GM19240 (cell line): ENCODE measurements around the gene ITK.
"Not testable (repeated sequence)": the region's sequence is repeated elsewhere in the genome, so short reads cannot be mapped to it uniquely, and the experiment has no call there.

Experiments
- DNase-seq: peaks from one replicate; pipeline ENCODE4 v3.0.0; 2011; ENCODE audit warnings: low spot score; ENCODE audit not compliant: insufficient read length

Gene ITK

DNA sequence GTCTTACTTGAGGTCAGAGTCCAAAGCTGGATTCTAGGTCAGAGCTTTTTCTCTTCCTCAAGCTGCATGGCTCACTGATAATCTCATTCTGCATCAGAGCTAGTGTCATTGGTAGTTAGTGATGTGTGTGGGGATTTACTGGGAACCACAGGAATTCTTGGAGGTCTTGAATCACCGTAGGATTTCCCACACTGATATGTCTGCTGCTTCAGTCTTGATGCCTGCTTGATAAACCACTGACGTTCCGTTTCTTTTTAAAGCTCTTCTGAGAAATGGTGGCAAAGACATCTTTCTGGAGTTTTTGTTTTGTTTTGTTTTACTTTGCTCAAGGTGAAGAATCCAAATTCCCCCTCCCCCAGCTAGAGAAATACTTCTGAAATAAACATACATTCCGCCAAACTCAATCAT, 13.4 kb upstream of the ITK start:
- no peak for DNase-seq

GRCh38 chr5:157168286-157168685, 12.4 kb upstream of the ITK start:
- DNase-seq, result no peak

GRCh38 chr5:157172403-157172802, 8.2 kb upstream of the ITK start:
- peak; percentile 51 for DNase-seq

- DNase-seq, result no peak
These were observed 5.5 kb upstream of the ITK start for GRCh38 chr5:157175071-157175612.

- DNase-seq, result no peak
These were observed 2.7 kb upstream of the ITK start for GRCh38 chr5:157177953-157178352.

GRCh38 chr5:157178966-157179365, 1.7 kb upstream of the ITK start:
- no peak for DNase-seq

DNA sequence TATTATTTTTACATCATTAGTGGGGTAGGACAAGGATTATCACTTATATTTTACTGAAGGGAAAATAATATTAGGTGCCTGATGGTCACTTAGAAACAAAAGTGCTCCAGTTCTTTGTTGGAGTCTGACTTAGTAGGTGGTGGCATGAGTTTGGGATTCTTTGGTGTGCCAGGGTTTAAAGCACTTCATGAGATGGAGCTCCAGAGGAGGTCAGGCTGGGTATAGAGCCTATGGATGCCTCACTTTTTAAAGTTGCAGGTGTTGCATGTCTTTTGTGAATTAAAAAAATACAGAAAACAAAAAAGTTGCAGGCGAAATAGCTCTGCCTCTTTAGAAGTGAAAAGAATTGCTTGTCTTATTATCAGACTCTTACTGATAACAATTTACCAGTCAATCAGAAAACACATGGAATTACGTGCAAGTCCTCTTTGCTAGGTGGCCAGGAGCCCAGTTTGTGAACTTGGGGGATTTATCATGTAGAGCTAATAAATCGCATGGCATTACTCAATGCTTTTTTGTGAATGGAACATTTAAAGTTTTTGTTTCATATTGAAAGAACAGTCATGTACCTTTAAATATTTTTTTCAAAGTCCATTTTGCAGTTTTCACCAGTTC, 1.6 kb downstream of the ITK start:
- DNase-seq, result no peak

- DNase-seq, result no peak
These were observed 3.6 kb downstream of the ITK start for GRCh38 chr5:157184117-157184670.

- DNase-seq, result not testable (repeated sequence)
These were observed 4.5 kb downstream of the ITK start for GRCh38 chr5:157185122-157185521.

DNA sequence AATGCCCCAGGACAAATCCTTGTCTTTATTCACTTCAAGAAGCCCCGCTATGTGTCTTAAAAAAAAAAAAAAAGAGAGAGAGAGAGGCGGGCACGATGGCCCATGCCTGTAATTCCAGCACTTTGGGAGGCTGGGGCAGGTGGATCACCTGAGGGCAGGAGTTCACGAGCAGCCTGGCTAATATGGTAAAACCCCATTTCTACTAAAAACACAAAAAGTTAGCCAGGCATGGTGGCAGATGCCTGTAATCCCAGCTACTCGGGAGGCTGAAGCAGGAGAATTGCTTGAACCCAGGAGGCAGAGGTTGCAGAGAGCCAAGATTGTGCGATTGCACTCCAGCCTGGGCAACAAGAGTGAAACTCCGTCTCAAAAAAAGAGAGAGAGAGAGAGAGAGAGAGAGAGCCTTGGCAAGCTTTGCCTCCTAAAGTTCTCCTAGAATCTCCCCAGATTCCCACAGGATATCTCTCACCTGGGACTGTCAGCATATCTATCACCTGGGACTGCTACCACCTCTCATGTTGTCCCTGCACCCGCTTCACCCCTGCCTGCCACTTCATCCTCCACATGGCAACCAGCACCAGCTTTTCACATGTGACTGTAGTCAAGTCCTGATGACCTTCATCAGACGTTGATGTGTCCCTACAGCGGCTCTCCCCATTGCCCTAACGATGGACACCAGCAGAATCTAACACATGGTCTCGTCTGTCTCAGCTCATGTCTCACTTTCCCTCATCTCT, 5.8 kb downstream of the ITK start:
- no peak for DNase-seq

DNA sequence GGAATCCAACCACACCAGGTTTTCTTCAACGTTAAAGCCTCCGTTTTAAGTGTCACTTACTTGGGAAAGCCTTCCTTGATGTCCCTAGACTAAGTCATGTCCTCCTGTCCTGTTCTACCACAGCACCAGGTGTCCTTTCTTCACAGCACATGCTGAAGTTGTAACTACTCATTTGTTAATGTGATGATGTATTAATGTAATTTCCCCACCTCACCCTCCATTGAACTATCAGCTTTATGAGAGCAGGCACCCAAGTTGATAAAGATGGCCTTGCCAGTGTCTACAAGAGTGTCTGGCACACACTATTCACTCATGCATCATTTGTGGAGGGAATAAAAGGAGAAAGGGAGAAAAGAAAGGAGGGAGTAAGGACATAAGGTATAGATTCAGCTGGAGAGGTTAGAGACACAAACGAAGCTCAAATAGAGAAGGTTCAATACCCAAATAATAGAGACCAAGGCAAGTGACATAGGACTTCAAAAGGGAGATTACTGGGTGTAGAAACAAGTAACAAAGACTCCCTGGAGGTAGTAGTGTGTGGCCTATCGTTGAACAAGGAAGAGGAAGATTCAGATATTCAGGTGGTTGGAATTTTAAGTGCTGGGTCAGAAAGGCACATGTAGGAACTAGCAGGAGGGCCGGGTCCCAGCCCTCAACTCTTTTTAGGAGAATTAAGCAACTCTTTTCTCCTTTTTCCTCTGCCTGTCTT, 6.6 kb downstream of the ITK start:
- DNase-seq, result no peak

DNA sequence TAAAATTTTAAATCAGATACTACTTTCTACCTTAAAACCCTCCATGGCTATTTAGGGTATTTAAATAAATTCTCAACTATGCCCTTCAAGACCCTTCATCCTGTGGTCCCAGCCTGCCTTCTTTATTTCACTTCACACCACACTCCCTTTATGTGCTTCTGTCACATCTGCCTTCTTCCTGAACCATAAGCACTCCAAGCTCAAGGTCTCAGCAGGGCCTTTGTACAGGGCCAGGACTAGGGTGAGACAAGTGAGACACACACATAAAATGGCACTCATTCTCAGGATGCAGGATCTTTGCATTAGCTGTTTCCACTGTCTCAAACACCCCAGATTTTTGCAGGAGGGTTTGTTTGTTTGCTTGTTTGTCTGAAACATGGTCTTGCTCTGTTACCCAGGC, 7.6 kb downstream of the ITK start:
- no peak for DNase-seq

DNA sequence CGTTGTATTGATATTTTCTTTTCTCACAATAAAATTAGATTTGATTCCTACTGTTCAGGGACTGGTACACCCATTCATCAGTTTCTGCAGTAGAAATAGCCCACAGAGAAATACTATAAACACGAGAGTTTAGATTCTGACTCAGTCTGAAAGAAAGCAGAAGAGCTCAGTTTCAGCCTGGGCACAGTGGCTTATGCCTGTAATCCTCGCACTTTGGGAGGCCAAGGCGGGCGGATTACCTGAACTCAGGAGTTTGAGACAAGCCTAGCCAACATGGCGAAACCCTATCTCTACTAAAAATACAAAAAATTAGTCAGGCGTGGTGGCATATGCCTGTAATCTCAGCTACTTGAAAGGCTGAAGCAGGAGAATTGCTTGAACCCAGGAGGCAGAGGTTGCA, 8.6 kb downstream of the ITK start:
- no peak for DNase-seq

DNA sequence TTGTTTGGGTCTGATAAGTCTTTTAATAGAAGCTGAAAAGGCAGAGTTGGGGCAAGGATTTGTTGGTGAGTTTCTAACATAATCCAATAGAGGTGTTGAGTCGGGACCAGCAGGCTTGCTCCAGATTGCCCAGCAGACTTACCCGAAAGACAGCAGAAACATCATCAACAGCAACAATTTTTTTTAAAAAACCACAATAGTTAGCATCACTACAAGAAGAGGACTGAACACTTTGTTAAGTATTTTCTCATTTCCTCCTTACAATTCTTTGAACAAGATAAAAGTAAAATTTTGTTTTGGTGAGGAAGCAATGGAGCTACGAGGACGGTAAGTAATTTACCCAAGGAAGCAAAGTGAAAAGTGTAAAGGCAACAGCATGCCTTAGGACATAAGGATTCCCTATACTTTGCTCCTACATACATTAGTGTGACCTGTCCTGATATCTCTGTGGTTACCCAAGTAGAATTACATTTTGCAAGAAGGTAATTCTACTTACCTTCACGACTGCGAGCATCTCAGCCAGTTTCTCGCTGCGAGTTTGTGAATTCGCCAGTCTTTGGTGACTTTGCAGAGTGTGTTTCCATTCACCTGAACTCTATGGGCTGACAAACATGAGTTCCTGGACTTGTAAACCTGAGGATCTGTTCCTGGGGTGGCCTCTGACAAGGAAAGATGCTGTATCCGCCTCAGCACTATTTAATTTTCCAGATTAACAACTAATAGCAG, 13.2 kb downstream of the ITK start:
- DNase-seq, result no peak

DNA sequence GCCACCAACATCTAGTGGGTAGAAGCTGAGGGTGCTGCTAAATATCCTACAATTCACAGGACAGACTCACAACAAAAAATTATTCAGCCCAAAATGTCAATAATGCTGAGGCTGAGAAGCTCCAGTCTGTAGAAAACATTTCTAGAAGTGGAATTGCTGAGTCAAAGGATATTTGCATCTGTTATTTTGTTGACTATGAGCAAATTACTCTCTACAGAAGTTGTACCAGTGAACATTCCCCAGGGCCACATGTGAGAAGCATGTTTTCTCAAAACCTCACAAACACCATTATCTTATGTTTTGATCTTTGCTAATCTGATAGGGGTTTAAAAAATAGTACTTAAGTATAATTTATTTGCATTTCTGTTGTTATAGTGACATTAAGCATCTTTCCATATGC, 15.4 kb downstream of the ITK start:
- DNase-seq, result no peak

DNA sequence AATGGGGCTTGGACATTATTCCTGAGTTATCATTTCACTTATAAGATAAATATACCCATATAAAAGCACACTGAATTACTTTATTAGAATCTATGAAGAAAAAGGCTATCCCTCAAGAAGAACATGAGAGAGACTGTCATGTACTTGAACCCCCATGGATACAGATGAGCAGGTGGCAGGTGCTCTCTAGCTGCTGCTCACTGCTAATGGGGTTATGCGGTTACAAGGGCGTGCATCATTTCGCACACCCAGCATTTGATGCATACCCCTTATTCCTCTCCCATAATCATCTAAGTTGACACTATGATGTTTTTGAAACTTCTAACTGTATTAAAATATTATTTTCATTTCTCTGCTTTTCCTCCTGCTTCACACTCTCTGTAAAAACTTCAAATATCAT, 16.4 kb downstream of the ITK start:
- DNase-seq, result no peak

DNA sequence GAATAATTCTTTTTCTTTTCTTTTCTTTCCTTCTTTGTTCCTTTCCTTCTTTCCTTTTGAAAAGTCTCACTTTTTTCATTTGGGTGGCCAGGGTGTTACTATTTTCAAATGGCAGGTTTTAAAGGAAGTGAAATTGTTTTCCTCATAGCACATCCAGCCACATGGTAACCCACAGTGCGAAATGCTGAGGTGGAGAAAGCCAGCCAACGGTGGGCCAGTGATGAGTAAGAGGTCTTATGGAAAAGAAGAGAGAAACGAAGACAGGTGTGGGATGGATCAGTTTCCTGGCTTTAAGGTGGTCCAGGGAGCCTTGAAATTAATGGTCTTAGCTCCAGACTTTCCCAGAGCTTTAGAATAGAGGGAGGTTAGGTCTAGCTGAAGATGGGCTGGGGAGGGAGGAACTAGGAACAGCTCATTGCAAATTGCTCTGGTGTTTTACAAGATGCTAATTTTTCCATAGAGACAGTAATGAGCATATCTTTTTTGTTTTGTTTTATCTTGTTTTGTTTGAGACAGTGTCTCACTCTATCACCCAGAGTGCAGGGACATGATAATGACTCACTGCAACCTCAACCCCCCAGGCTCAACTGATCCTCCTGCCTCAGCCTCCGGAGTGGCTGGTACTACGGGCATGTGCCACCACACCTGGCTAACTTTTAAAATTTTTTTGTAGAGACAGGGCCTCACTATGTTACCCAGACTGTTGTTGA, 17.8 kb downstream of the ITK start:
- DNase-seq, result no peak

GRCh38 chr5:157201857-157202256, 21.2 kb downstream of the ITK start:
- DNase-seq, result no peak

- DNase-seq, result no peak
These were observed 22.8 kb downstream of the ITK start for GRCh38 chr5:157203417-157203816.

DNA sequence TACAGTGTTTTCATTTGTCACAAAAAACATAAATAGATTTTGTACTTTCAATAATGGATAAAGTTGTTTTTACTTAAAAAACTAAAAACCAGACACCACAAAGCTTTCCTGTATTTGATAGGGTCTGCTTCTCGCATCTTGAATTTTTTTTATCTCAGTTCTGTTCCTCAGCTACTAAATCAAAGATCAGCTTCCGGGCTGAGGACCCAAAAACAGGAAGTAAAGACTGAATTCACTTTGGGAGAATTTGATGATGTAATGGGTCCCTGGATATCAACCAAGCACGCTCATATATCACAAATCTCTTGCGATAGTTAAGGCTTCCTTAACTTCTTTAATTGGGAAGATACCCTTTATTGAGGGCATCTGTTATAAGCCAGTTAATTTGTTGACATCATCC, 24.1 kb downstream of the ITK start:
- DNase-seq, result no peak

DNA sequence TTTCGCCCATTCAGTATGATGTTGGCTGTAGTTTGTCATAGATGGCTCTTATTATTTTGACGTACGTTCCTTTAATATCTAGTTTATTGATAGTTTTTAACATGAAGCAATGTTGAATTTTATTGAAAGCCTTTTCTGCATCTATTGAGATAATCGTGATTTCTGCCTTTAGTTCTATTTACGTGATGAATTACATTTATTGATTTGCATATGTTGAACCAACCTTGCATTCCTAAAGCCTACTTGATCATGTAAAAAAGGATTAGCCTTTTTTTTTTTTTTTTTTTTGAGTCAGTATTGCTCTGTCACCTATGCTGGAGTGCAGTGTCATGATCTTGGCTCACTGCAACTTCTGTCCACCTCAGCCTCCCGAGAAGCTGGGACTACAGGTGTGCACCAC, 25.1 kb downstream of the ITK start:
- no peak for DNase-seq
